Measurements from ENCODE around the gene MYBPC2.

- TF ChIP-seq POLR2AphosphoS5 (IDR thresholded peaks at IDR 0.05; ENCODE audit: low read depth, low read length), result peak; percentile 57
- peak; percentile 31; the same call in 1 of the 2 replicates for TF ChIP-seq TAF1 (IDR thresholded peaks at IDR 0.05; ENCODE audit: borderline replicate concordance, insufficient read depth, low read length)
Observed at GRCh38 chr19:50511069-50511822, 78.6 kb downstream of the MYBPC2 start, which contains the start of gene JOSD2.
